Measurements from ENCODE around the gene RASSF4. TPM values are rescaled to one million over a fixed set of nuclear protein-coding genes. Genes with fewer than 3 reads are reported as not detected.

RASSF4 gene
- total and polyA plus RNA-seq, 9 of the 15 experiments (the other 6 are each of a cell fraction or from before 2014, with no cell fraction given), result 0.01 to 0.62 (median 0.11) TPM; not detected in 3

DNA sequence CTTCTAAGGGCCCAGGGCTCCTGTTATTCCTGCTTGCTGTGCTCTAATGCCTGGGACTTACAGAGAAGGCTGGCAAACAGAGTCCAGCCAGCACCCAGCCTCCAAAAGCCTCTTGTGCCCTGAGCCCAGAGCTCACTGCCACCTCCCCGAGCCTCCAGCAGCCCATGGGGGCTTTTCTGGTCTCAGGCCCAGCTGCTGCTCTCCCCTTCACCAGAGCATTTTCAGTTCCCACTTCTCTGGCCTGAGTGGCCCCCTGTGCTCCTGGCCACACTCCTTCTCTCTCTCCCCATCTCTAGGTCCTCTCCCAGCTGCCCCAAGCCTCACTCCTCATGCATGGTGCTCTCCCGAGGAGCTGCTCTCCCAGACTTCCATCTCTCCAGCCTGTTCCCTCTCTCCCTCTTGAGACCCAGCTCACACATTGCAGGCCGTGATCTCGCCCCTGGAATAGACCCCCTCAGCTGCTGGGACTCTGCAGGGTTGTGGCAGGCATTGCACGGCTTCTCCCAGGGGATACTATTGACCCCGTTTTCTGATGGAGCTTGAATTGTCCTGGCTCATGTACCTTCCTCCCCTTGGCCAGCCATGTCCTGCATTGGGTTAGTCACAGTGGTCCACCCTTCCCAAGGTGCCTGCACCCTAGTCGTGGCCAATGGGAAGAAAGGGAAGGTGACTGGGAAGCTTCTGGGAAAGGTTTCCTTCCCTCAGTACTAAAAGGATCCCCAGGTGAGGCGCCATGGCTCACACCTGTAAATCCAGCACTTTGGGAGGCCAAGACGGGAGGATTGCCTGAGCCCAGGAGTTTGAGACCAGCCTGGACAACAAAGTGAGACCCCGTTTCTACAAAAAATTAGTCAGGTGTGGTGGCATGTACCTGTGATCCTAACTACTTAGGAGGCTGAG is 9.0 kb upstream of the RASSF4 start:
- intact Hi-C loops (cut with micrococcal nuclease), result no loop called here
- ATAC-seq, result no peak
- H3K79me2 ChIP-seq (ENCODE audit: control insufficient read depth, insufficient read depth, low read length), result no peaks in the 10 kb centered on the region
- no peak overlapping the region for H3K9ac ChIP-seq (ENCODE audit: insufficient read depth in 1 of 2, low read depth in 2 of 2, low read length in 2 of 2)
- no peaks in the 10 kb centered on the region for H3K9me1 ChIP-seq (ENCODE audit: control insufficient read depth, insufficient read depth, low read length)
- H4K20me1 ChIP-seq (replicated peaks; ENCODE audit: control insufficient read depth, insufficient read depth, low read length), result no peaks in the 10 kb centered on the region
- TF ChIP-seq BMI1 (IDR thresholded peaks at IDR 0.05; ENCODE audit: low read length), result no peak
- no peak for TF ChIP-seq FOXA1 (IDR thresholded peaks at IDR 0.05; ENCODE audit: borderline replicate concordance)
- no peak for TF ChIP-seq MCM7 (IDR thresholded peaks at IDR 0.05)
- no peak for TF ChIP-seq SMARCC2 (IDR thresholded peaks at IDR 0.05; ENCODE audit: low read depth)
- H3K36me3 ChIP-seq (ENCODE audit: control insufficient read depth, insufficient read depth, low read length), result no peaks in the 10 kb centered on the region
- ChIA-PET POLR2A (interaction anchor here (0.5 to 1.0 kb wide), 4 partner anchors 13 to 123 kb away, joined by 3 read pairs; no protein-coding TSS in a partner anchor), CTCF (ENCODE audit: low intra/inter-chr PET ratio) (no interaction called here)
- no peak overlapping the region for H3K27ac ChIP-seq (ENCODE audit: extremely low read depth, low read depth, low read length)
- WGBS (ENCODE audit: insufficient coverage, low coverage, missing lambda C conversion rate), result 2% methylated on average over 10 of the region's 10 CpGs
- in situ Hi-C loops (cut with MboI), result no loop called here
- no peak for DNase-seq (ENCODE audit: extremely low read depth in 1 of 4, low spot score in 3 of 4)
- no TSS peak for BruUV-seq (replicated peaks)
- H3K4me1 ChIP-seq (replicated peaks in 1 of 2; ENCODE audit: control insufficient read depth in 2 of 2, insufficient read depth in 2 of 2, low read length in 2 of 2), result no peaks in the 10 kb centered on the region
- no peak overlapping the region for H2AFZ ChIP-seq (ENCODE audit: low read depth, low read length)
- H3K9me3 ChIP-seq (replicated peaks; ENCODE audit: control insufficient read depth, insufficient read depth, low read depth, low read length), result no peaks in the 10 kb centered on the region
- H3K27me3 ChIP-seq (ENCODE audit: control insufficient read depth in 2 of 2, insufficient read depth in 2 of 2, low read length in 2 of 2), result peaks cover 10 to 20% of the 10 kb centered on the region in 2 experiments; a peak in 4 of 5 replicates
- FAIRE-seq, result no peak
- no peak overlapping the region for H3K4me2 ChIP-seq (ENCODE audit: insufficient read depth, low read length)
- H3K4me3 ChIP-seq, result no peak overlapping the region

DNA sequence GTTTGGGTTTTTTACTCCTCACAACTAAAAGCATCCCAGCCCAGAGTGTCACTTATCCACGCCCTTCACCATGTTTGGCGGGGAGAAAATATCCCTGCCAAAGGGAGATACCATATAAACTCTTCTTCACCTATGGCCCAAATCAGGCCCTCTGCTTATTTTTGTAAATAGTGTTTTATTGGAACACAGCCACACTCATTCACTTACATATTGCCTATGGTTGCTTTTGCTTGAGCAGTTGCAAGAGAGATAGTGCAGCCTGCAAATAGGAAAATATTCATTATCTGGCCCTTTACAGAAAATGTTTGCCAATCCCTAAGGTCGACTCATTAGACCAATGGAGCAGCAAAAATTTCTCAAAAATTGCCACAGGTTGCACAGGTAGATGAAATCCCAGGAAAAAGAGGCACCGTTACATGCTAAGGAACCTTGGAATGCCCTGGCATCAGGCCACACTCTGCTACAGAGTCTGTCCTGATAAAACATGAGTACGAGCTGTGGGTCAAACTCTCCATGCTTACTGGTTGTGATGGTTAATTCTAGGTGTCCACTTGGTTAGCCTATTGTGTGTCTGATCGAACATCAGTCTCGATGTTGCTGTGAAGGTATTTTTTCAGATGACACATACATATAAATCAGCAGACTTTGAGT is 7.9 kb upstream of the RASSF4 start:
- in situ Hi-C loops (cut with MboI) (no loop called here), intact Hi-C loops (cut with micrococcal nuclease) (no loop called here)
- Histone ChIP-seq H4K20me1 (replicated peaks; ENCODE audit: control insufficient read depth, insufficient read depth, low read length) (no peaks in the 10 kb centered on the region), H3K4me2 (ENCODE audit: insufficient read depth, low read length) (no peak overlapping the region), H3K9ac (ENCODE audit: insufficient read depth in 1 of 2, low read depth in 2 of 2, low read length in 2 of 2) (no peak overlapping the region), H3K4me3 (no peak overlapping the region), H2AFZ (ENCODE audit: low read depth, low read length) (no peak overlapping the region), H3K9me3 (replicated peaks; ENCODE audit: control insufficient read depth, insufficient read depth, low read depth, low read length) (no peaks in the 10 kb centered on the region), H3K27me3 (ENCODE audit: control insufficient read depth in 2 of 2, insufficient read depth in 2 of 2, low read length in 2 of 2) (peaks cover 17 to 29% of the 10 kb centered on the region in 2 experiments; a peak in 4 of 5 replicates), H3K4me1 (replicated peaks in 1 of 2; ENCODE audit: control insufficient read depth in 2 of 2, insufficient read depth in 2 of 2, low read length in 2 of 2) (no peaks in the 10 kb centered on the region), H3K36me3 (ENCODE audit: control insufficient read depth, insufficient read depth, low read length) (no peaks in the 10 kb centered on the region), H3K27ac (ENCODE audit: extremely low read depth, low read depth, low read length) (no peak overlapping the region), H3K9me1 (ENCODE audit: control insufficient read depth, insufficient read depth, low read length) (no peaks in the 10 kb centered on the region), H3K79me2 (ENCODE audit: control insufficient read depth, insufficient read depth, low read length) (no peaks in the 10 kb centered on the region)
- ATAC-seq (no peak), FAIRE-seq (peak; percentile 15), DNase-seq (ENCODE audit: extremely low read depth in 1 of 4, low spot score in 3 of 4) (no peak)
- TF ChIP-seq, protein P1, sequence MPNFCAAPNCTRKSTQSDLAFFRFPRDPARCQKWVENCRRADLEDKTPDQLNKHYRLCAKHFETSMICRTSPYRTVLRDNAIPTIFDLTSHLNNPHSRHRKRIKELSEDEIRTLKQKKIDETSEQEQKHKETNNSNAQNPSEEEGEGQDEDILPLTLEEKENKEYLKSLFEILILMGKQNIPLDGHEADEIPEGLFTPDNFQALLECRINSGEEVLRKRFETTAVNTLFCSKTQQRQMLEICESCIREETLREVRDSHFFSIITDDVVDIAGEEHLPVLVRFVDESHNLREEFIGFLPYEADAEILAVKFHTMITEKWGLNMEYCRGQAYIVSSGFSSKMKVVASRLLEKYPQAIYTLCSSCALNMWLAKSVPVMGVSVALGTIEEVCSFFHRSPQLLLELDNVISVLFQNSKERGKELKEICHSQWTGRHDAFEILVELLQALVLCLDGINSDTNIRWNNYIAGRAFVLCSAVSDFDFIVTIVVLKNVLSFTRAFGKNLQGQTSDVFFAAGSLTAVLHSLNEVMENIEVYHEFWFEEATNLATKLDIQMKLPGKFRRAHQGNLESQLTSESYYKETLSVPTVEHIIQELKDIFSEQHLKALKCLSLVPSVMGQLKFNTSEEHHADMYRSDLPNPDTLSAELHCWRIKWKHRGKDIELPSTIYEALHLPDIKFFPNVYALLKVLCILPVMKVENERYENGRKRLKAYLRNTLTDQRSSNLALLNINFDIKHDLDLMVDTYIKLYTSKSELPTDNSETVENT (CRISPR knock-in tag; IDR thresholded peaks at IDR 0.05), result no peak
- no TSS peak for BruUV-seq (replicated peaks)
- POLR2A ChIA-PET, result no interaction called here
- WGBS (ENCODE audit: insufficient coverage, low coverage, missing lambda C conversion rate), result 3% methylated on average over 7 of the region's 7 CpGs
- CTCF ChIA-PET (ENCODE audit: low intra/inter-chr PET ratio), result no interaction called here
